ENCODE measurements around the gene ADCYAP1.
"Not testable (repeated sequence)": the region's sequence is repeated elsewhere in the genome, so short reads cannot be mapped to it uniquely, and the experiment has no call there.

The ADCYAP1 gene

GRCh38 chr18:904218-905090 lies at the start of gene ADCYAP1:
ADCYAP1 (plus strand) TSS chr18:904871; CDS start chr18:905387, 516 bp downstream.
- no peak for DNase-seq

GRCh38 chr18:857986-858385 lies 46.7 kb upstream of the ADCYAP1 start:
- DNase-seq, result no peak

- DNase-seq, result peak; percentile 57
Observed at GRCh38 chr18:864872-865273, 39.8 kb upstream of the ADCYAP1 start.

- DNase-seq, result no peak
Observed at GRCh38 chr18:867257-867656, 37.4 kb upstream of the ADCYAP1 start.

- not testable (repeated sequence) for DNase-seq
Observed at GRCh38 chr18:873426-873825, 31.2 kb upstream of the ADCYAP1 start.

- no peak for DNase-seq
Observed at GRCh38 chr18:875912-876311, 28.8 kb upstream of the ADCYAP1 start.

GRCh38 chr18:877238-877637 lies 27.4 kb upstream of the ADCYAP1 start:
- no peak for DNase-seq

GRCh38 chr18:886076-886475 lies 18.6 kb upstream of the ADCYAP1 start:
- no peak for DNase-seq

- DNase-seq, result no peak
Observed at GRCh38 chr18:887716-888115, 17.0 kb upstream of the ADCYAP1 start.

GRCh38 chr18:892316-892715 lies 12.4 kb upstream of the ADCYAP1 start:
- DNase-seq, result no peak

GRCh38 chr18:896315-896714 lies 8.4 kb upstream of the ADCYAP1 start:
- no peak for DNase-seq

GRCh38 chr18:901761-902160 lies 2.9 kb upstream of the ADCYAP1 start:
- DNase-seq, result no peak

- DNase-seq, result no peak
Observed at GRCh38 chr18:902229-902628, 2.4 kb upstream of the ADCYAP1 start.

GRCh38 chr18:903701-904100 lies 970 bp upstream of the ADCYAP1 start:
- peak; percentile 29 for DNase-seq

- DNase-seq, result no peak
Observed at GRCh38 chr18:905307-905947, 756 bp downstream of the ADCYAP1 start.

- no peak for DNase-seq
Observed at GRCh38 chr18:905948-906415, 1.3 kb downstream of the ADCYAP1 start.

- no peak for DNase-seq
Observed at GRCh38 chr18:906416-907114, 1.9 kb downstream of the ADCYAP1 start.

- DNase-seq, result peak; percentile 18
Observed at GRCh38 chr18:907115-907884, 2.6 kb downstream of the ADCYAP1 start.

- DNase-seq, result no peak
Observed at GRCh38 chr18:907885-908757, 3.5 kb downstream of the ADCYAP1 start.

GRCh38 chr18:908758-909724 lies 4.4 kb downstream of the ADCYAP1 start:
- DNase-seq, result no peak
